Cardiac muscle cell (in vitro differentiated cells and primary cell): ENCODE results near the gene GABRG2. TPM values are rescaled to one million over a fixed set of nuclear protein-coding genes. Genes with fewer than 3 reads are reported as not detected.
"Not testable (repeated sequence)": the region's sequence is repeated elsewhere in the genome, so short reads cannot be mapped to it uniquely, and the experiment has no call there.

Source experiments
- DNase-seq, 2 donors: peaks; one replicate each; pipeline versions ENCODE4 v3.0.0 to v3.0.0-alpha.2; 2010 to 2017; ENCODE audit warnings: low read depth in 1 of 2, low spot score in 1 of 2
- H3K27ac ChIP-seq: fragments of 200-600 bp; sonication (generic); 2 replicates; pipeline ENCODE4 v1.5.1; 2016
- H3K27me3 ChIP-seq: fragments of 200-600 bp; sonication (generic); 2 replicates; pipeline ENCODE4 v1.6.0; 2016; ENCODE audit warnings: control low read depth
- H3K36me3 ChIP-seq: fragments of 200-600 bp; sonication (generic); 2 replicates; pipeline ENCODE4 v1.5.1; 2016; ENCODE audit warnings: control low read depth
- H3K4me1 ChIP-seq: fragments of 200-600 bp; sonication (generic); 2 replicates; pipeline ENCODE4 v1.8.1; 2017; ENCODE audit warnings: low read depth, mild to moderate bottlenecking, mixed run types
- H3K4me3 ChIP-seq: fragments of 200-600 bp; sonication (generic); 2 replicates; pipeline ENCODE4 v1.5.1; 2016; ENCODE audit warnings: mild to moderate bottlenecking
- H3K9me3 ChIP-seq: fragments of 200-600 bp; sonication (generic); 2 replicates; pipeline ENCODE4 v1.5.1; 2017; ENCODE audit warnings: low read depth, mild to moderate bottlenecking, control low read depth
- polyA plus RNA-seq: library from polyadenylated mRNA; unstranded; fragments of >200 nt; fragmentation: Nextera tagmentation; extraction: Ambion mirVana; gene quantifications from 2 replicates; pipeline ENCODE4 v1.2.1, GENCODE V29; 2016
- total RNA-seq: library from RNA; depleted of rRNA; stranded (reverse); fragments of >200 nt; gene quantifications from 2 replicates; pipeline ENCODE4 v1.2.3, GENCODE V29; 2016
- TF ChIP-seq, protein P1 (sequence below): IDR thresholded peaks from 2 replicates; pipeline ENCODE4 v1.5.1; 2012; ENCODE audit warnings: low read depth, mild to moderate bottlenecking, low read length

GABRG2 gene
- total and polyA plus RNA-seq, 2 experiments from 2014 or later: 0.54 TPM; not detected in 1

DNA sequence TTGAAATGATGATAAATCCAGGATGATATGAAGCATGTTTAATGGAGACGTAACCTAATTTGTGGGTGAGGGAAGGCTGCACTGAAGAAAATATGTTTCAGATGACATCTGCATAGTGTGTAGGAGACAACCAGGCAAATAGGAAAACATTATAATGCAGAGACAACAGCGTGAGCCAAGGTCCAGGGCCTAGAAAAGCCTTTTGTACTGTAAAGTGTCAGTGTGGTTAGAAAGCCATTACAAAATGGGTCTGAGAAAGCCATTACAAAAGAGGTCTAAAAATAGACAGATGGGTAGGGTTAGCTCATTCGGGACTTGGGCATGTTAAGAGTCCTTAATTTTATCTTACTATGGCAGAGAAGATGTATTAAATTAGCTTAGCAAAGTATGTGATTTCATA is 14.9 kb upstream of the GABRG2 start:
- Histone ChIP-seq H3K27me3 (no peaks in the 10 kb centered on the region), H3K27ac (no peak overlapping the region), H3K36me3 (no peaks in the 10 kb centered on the region), H3K4me1 (no peaks in the 10 kb centered on the region), H3K4me3 (no peak overlapping the region), H3K9me3 (no peaks in the 10 kb centered on the region)
- DNase-seq: no peak
- TF ChIP-seq, protein P1, sequence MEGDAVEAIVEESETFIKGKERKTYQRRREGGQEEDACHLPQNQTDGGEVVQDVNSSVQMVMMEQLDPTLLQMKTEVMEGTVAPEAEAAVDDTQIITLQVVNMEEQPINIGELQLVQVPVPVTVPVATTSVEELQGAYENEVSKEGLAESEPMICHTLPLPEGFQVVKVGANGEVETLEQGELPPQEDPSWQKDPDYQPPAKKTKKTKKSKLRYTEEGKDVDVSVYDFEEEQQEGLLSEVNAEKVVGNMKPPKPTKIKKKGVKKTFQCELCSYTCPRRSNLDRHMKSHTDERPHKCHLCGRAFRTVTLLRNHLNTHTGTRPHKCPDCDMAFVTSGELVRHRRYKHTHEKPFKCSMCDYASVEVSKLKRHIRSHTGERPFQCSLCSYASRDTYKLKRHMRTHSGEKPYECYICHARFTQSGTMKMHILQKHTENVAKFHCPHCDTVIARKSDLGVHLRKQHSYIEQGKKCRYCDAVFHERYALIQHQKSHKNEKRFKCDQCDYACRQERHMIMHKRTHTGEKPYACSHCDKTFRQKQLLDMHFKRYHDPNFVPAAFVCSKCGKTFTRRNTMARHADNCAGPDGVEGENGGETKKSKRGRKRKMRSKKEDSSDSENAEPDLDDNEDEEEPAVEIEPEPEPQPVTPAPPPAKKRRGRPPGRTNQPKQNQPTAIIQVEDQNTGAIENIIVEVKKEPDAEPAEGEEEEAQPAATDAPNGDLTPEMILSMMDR: no peak

DNA sequence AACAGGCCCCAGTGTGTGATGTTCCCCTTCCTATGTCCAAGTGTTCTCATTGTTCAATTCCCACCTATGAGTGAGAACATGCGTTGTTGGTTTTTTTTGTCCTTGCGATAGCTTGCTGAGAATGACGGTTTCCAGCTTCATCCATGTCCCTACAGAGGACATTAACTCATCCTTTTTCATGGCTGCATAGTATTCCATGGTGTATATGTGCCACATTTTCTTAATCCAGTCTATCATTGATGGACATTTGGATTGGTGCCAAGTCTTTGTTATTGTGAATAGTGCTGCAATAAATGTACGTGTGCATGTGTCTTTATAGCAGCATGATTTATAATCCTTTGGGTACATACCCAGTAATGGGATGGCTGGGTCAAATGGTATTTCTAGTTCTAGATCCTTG is 12.5 kb upstream of the GABRG2 start:
- not testable (repeated sequence) for H3K4me1 ChIP-seq, DNase-seq, H3K4me3 ChIP-seq, H3K9me3 ChIP-seq, H3K36me3 ChIP-seq, H3K27ac ChIP-seq, H3K27me3 ChIP-seq

DNA sequence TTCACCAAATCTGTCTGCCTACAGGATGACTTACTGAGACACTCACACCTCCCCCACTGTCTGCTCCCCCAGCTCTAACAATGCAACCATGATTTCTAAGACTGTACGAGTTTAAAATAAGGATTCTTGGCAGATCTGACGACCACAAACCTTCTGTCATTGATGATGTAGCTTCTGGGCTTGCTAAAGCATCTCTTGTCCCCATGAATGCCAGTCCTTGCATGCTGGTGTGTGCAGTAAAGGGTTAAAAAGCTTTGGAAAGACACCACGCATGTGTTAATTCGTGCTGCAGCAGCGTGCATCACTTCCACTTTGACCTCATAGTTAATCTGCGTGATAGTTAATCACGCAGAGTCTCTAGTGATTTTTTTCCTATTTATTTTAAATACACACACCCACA is 411 bp upstream of the GABRG2 start:
- TF ChIP-seq, protein P1: no peak
- Histone ChIP-seq H3K9me3 (no peaks in the 10 kb centered on the region), H3K27ac (no peak overlapping the region), H3K4me3 (no peak overlapping the region), H3K27me3 (peaks cover 16% of the 10 kb centered on the region), H3K36me3 (no peaks in the 10 kb centered on the region), H3K4me1 (no peaks in the 10 kb centered on the region)
- no peak for DNase-seq

DNA sequence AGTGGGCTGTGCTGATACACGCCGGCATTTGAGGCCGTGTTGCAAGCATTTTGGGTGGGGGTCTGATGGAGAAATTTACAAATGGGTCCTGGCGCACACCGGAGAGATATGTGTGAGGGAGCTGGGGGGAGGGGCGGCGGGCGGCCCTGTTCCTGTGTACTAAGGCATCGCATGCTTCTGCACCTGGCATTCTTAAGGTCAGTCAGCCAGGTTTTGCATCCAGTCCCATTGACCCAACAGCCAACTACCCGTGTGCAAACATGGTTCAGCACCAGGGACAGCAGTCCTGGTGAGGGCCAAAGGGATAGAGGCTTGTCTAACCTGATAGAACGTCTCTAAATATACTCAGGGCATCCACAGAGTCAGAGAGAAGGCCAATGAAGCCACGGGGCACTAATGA is 839 bp downstream of the GABRG2 start:
- H3K27ac ChIP-seq: no peak overlapping the region
- H3K4me3 ChIP-seq: no peak overlapping the region
- peaks cover 16% of the 10 kb centered on the region for H3K27me3 ChIP-seq
- TF ChIP-seq, protein P1: no peak
- no peaks in the 10 kb centered on the region for H3K9me3 ChIP-seq
- no peaks in the 10 kb centered on the region for H3K36me3 ChIP-seq
- H3K4me1 ChIP-seq: no peaks in the 10 kb centered on the region
- DNase-seq: peak; percentile 1 to 89

DNA sequence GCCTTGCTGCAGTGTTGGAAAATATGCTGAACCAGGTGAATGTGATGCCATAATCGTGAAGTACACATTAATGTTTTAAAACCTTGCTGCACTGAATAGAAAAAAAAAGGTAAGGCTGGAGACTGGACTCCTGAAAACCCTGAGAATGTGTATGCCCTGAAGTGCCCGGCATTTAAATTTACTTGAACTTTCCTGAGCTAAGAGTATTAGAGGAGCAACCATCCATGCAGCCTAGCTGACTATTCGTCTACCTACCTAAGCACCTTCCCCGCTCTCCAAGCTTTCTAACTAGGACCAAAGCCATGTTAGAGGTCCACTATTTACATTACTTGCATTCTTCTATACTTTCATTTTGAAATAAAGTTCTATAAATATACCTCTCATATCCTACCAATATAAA is 1.4 kb downstream of the GABRG2 start:
- H3K27ac ChIP-seq: no peak overlapping the region
- H3K27me3 ChIP-seq: peaks cover 16% of the 10 kb centered on the region
- H3K36me3 ChIP-seq: no peaks in the 10 kb centered on the region
- TF ChIP-seq, protein P1: no peak
- no peaks in the 10 kb centered on the region for H3K9me3 ChIP-seq
- DNase-seq: no peak
- no peak overlapping the region for H3K4me3 ChIP-seq
- no peaks in the 10 kb centered on the region for H3K4me1 ChIP-seq

DNA sequence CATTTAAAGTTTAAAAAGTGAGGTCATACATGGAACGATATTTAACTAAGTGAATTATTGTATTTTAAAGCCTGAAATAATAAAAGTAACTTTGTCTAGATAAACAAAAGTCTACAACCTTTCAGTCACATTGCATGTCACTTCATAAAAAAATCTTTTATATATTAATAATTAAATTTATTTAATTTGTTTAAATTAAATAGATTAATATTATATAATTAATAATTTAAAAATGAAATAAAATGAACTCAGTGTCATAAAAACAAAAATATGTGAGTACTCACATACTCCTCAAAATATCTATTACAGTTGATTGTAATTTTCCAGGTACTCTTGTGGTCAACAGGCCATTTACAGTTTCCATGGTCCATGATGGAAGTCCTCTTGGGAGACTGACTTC is 11.2 kb downstream of the GABRG2 start:
- DNase-seq: no peak
- no peaks in the 10 kb centered on the region for H3K36me3 ChIP-seq
- no peaks in the 10 kb centered on the region for H3K4me1 ChIP-seq
- no peaks in the 10 kb centered on the region for H3K27me3 ChIP-seq
- no peak overlapping the region for H3K4me3 ChIP-seq
- H3K9me3 ChIP-seq: no peaks in the 10 kb centered on the region
- H3K27ac ChIP-seq: no peak overlapping the region
- TF ChIP-seq, protein P1: no peak
